HepG2 (cell line): ENCODE results near the gene NEURL1. TPM values are rescaled to one million over a fixed set of nuclear protein-coding genes. Genes with fewer than 3 reads are reported as not detected.

ENCODE experiments used
- CBFB ChIP-seq: sonication (generic); formaldehyde crosslinking; IDR thresholded peaks from 2 replicates; pipeline ENCODE4 v1.4.0; 2020; ENCODE audit warnings: missing genetic modification reagents
- CENPX ChIP-seq: sonication (generic); formaldehyde crosslinking; IDR thresholded peaks from 2 replicates; pipeline ENCODE4 v1.9.0; 2021; ENCODE audit warnings: mild to moderate bottlenecking, missing genetic modification reagents, moderate library complexity
- HNRNPLL ChIP-seq: fragments of 200-400 bp; formaldehyde crosslinking; IDR thresholded peaks from 2 replicates; pipeline ENCODE4 v1.6.1; 2017; ENCODE audit warnings: mild to moderate bottlenecking, low read depth, low read length; ENCODE audit not compliant: poor library complexity, severe bottlenecking
- MAZ ChIP-seq, 2 experiments: sonication (generic) in 1 of 2; formaldehyde crosslinking in 1 of 2; IDR thresholded peaks; 2 replicates each; pipeline versions ENCODE4 v1.5.0 to v1.6.1; 2012 to 2020; ENCODE audit warnings: low read depth in 2 of 2, mild to moderate bottlenecking in 2 of 2, borderline replicate concordance in 1 of 2, improper control_type of control experiment in 1 of 2, low read length in 1 of 2, missing genetic modification reagents in 1 of 2, moderate library complexity in 1 of 2
- MIER2 ChIP-seq: IDR thresholded peaks from 2 replicates; pipeline ENCODE4 v1.6.1; 2016; ENCODE audit warnings: missing biosample characterization, missing genetic modification reagents
- NAIF1 ChIP-seq: sonication (generic); formaldehyde crosslinking; IDR thresholded peaks from 2 replicates; pipeline ENCODE4 v1.5.0; 2020; ENCODE audit warnings: mild to moderate bottlenecking, missing genetic modification reagents, borderline replicate concordance
- NCOA2 ChIP-seq: sonication (generic); formaldehyde crosslinking; IDR thresholded peaks from 2 replicates; pipeline ENCODE4 v1.8.0; 2022; ENCODE audit warnings: inconsistent platforms
- NFIC ChIP-seq: IDR thresholded peaks from 2 replicates; pipeline ENCODE4 v1.6.1; 2012; ENCODE audit warnings: mild to moderate bottlenecking, low read length, inconsistent platforms
- PHF5A ChIP-seq: IDR thresholded peaks from one replicate; pipeline ENCODE4 v1.6.1; 2018; ENCODE audit warnings: low read depth, missing genetic modification reagents; ENCODE audit not compliant: unreplicated experiment
- PHF8 ChIP-seq: sonication (generic); formaldehyde crosslinking; IDR thresholded peaks from 2 replicates; pipeline ENCODE4 v1.5.0; 2020; ENCODE audit warnings: missing genetic modification reagents
- SIN3A ChIP-seq: IDR thresholded peaks from 2 replicates; pipeline ENCODE4 v1.6.1; 2011; ENCODE audit warnings: low read depth, mild to moderate bottlenecking, control low read depth, low read length, borderline replicate concordance
- SPEN ChIP-seq: sonication (generic); formaldehyde crosslinking; IDR thresholded peaks from 2 replicates; pipeline ENCODE4 v1.5.1; 2020; ENCODE audit warnings: low read depth, mild to moderate bottlenecking, missing genetic modification reagents
- TBP ChIP-seq: sonication (generic); formaldehyde crosslinking; IDR thresholded peaks from 2 replicates; pipeline ENCODE4 v1.5.0; 2020; ENCODE audit warnings: missing genetic modification reagents
- ZBTB20 ChIP-seq: sonication (generic); formaldehyde crosslinking; IDR thresholded peaks from 2 replicates; pipeline ENCODE4 v1.8.1; 2023; ENCODE audit warnings: missing genetic modification reagents, low read depth, mild to moderate bottlenecking, borderline replicate concordance
- ZFP36L1 ChIP-seq: sonication (generic); formaldehyde crosslinking; IDR thresholded peaks from 2 replicates; pipeline ENCODE4 v1.8.0; 2022; ENCODE audit warnings: mild to moderate bottlenecking, missing genetic modification reagents, moderate library complexity
- ZNF468 ChIP-seq: sonication (generic); formaldehyde crosslinking; IDR thresholded peaks from 2 replicates; pipeline ENCODE4 v1.8.0; 2022; ENCODE audit warnings: mild to moderate bottlenecking, moderate library complexity, missing genetic modification reagents
- ZNF496 ChIP-seq: sonication (generic); formaldehyde crosslinking; IDR thresholded peaks from 2 replicates; pipeline ENCODE4 v1.8.1; 2023; ENCODE audit warnings: mild to moderate bottlenecking, moderate library complexity, missing genetic modification reagents; ENCODE audit not compliant: insufficient replicate concordance
- ZNF713 ChIP-seq: sonication (generic); formaldehyde crosslinking; IDR thresholded peaks from 2 replicates; pipeline ENCODE4 v1.4.0; 2020; ENCODE audit warnings: mild to moderate bottlenecking, missing genetic modification reagents
- ZSCAN30 ChIP-seq: sonication (generic); formaldehyde crosslinking; IDR thresholded peaks from 2 replicates; pipeline ENCODE4 v1.5.0; 2020; ENCODE audit warnings: mild to moderate bottlenecking, missing genetic modification reagents
- polyA plus RNA-seq, 8 experiments: library from polyadenylated mRNA; depleted of rRNA in 3 of 8; stranded (reverse) in 7 of 8; unstranded in 1 of 8; fragments of >200 nt; fragmentation: Illumina TruSeq in 4 of 8; extraction: Trizol in 4 of 8; gene quantifications; 2 replicates each; pipeline versions ENCODE4 v1.2.1 to v1.2.3, GENCODE V29; 2011 to 2016; ENCODE audit warnings: low read depth in 4 of 8, missing spikeins in 1 of 8, mixed read lengths in 1 of 8; ENCODE audit not compliant: insufficient read depth in 1 of 8
- total RNA-seq, 5 experiments: library from RNA; depleted of rRNA; stranded (reverse); fragments of >200 nt; fragmentation: Illumina TruSeq; extraction: Trizol; gene quantifications; 2 replicates each; pipeline ENCODE4 v1.2.3, GENCODE V29; 2016; ENCODE audit warnings: low read depth in 1 of 5
- TF ChIP-seq, protein P1 (sequence below), 2 experiments: IDR thresholded peaks; 2 replicates each; pipeline ENCODE4 v1.6.1; 2011 to 2012; ENCODE audit warnings: low read length in 2 of 2, borderline replicate concordance in 1 of 2, low read depth in 1 of 2, mild to moderate bottlenecking in 1 of 2, moderate library complexity in 1 of 2
- TF ChIP-seq, protein P2 (sequence below): conservative IDR thresholded peaks from 2 replicates; pipeline ENCODE4 v1.6.1; 2018; ENCODE audit warnings: missing genetic modification reagents
- TF ChIP-seq, protein P3 (sequence below): sonication (generic); formaldehyde crosslinking; IDR thresholded peaks from 2 replicates; pipeline ENCODE4 v1.8.1; 2023; ENCODE audit warnings: missing genetic modification reagents, mild to moderate bottlenecking, borderline replicate concordance
- TF ChIP-seq, protein P4 (sequence below): sonication (generic); formaldehyde crosslinking; IDR thresholded peaks from 2 replicates; pipeline ENCODE4 v1.9.0; 2021; ENCODE audit warnings: missing genetic modification reagents, borderline replicate concordance

Gene NEURL1
- total and polyA plus RNA-seq, 2 of the 13 experiments (the other 11 are each of a cell fraction or from before 2014, with no cell fraction given), result not detected

DNA sequence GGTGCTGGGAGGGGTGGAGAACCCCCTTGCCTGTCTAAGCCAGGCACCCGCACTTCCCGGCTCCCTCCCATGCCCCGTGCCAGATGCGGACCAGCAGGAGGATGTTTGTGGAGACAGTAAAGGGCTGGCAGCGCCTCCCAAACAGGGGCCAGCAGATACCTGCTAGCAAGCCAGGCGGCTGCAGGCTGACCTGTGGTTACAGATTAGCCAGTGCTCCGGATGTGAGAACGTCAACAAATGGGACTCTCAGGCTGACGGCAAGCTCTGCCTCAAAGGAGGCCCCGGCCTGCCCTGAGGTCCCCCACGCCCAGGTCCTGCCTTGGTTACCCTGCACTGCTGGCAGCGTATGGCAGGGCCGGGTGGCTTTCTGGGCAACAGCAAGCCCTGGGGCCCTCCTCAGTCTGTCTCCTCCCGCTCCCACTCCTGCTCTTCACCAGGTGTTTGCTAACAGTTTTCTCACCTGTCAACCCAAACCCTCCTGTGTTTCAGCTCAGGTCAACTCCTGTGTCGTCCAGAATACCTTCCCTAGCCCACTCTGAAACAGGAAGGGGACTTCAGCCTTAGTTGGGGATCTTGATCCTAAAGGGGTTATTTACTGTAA, 85.4 kb downstream of the NEURL1 start (continued):
- peak; percentile 49; the same call in 1 of the 2 replicates for TF ChIP-seq SPEN
- TF ChIP-seq ZFP36L1 (CRISPR knock-in tag), result no peak
- peak; percentile 66; the same call in 1 of the 2 replicates for TF ChIP-seq SIN3A
- TF ChIP-seq, protein P1, sequence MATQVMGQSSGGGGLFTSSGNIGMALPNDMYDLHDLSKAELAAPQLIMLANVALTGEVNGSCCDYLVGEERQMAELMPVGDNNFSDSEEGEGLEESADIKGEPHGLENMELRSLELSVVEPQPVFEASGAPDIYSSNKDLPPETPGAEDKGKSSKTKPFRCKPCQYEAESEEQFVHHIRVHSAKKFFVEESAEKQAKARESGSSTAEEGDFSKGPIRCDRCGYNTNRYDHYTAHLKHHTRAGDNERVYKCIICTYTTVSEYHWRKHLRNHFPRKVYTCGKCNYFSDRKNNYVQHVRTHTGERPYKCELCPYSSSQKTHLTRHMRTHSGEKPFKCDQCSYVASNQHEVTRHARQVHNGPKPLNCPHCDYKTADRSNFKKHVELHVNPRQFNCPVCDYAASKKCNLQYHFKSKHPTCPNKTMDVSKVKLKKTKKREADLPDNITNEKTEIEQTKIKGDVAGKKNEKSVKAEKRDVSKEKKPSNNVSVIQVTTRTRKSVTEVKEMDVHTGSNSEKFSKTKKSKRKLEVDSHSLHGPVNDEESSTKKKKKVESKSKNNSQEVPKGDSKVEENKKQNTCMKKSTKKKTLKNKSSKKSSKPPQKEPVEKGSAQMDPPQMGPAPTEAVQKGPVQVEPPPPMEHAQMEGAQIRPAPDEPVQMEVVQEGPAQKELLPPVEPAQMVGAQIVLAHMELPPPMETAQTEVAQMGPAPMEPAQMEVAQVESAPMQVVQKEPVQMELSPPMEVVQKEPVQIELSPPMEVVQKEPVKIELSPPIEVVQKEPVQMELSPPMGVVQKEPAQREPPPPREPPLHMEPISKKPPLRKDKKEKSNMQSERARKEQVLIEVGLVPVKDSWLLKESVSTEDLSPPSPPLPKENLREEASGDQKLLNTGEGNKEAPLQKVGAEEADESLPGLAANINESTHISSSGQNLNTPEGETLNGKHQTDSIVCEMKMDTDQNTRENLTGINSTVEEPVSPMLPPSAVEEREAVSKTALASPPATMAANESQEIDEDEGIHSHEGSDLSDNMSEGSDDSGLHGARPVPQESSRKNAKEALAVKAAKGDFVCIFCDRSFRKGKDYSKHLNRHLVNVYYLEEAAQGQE (IDR thresholded peaks at IDR 0.05; ENCODE audit: borderline replicate concordance in 1 of 2, low read depth in 1 of 2, low read length in 2 of 2), result no peak
- no peak for TF ChIP-seq HNRNPLL
- TF ChIP-seq MIER2, result no peak
- no peak for TF ChIP-seq ZNF713 (CRISPR knock-in tag)
- TF ChIP-seq NCOA2 (CRISPR knock-in tag), result peak; percentile 65
- TF ChIP-seq CENPX (CRISPR knock-in tag), result no peak
- no peak for TF ChIP-seq NFIC
- 0 out of 2 replicates have a peak, but pooled peaks have one; percentile 70 for TF ChIP-seq CBFB (CRISPR knock-in tag)
- TF ChIP-seq, protein P2, sequence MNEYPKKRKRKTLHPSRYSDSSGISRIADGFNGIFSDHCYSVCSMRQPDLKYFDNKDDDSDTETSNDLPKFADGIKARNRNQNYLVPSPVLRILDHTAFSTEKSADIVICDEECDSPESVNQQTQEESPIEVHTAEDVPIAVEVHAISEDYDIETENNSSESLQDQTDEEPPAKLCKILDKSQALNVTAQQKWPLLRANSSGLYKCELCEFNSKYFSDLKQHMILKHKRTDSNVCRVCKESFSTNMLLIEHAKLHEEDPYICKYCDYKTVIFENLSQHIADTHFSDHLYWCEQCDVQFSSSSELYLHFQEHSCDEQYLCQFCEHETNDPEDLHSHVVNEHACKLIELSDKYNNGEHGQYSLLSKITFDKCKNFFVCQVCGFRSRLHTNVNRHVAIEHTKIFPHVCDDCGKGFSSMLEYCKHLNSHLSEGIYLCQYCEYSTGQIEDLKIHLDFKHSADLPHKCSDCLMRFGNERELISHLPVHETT, result no peak
- no peak for TF ChIP-seq NAIF1 (CRISPR knock-in tag)
- no peak for TF ChIP-seq MAZ (IDR thresholded peaks at IDR 0.05; ENCODE audit: borderline replicate concordance, low read depth, low read length)
- 0 out of 2 replicates have a peak, but pooled peaks have one; percentile 41 for TF ChIP-seq MAZ (CRISPR knock-in tag; IDR thresholded peaks at IDR 0.05; ENCODE audit: low read depth)
- TF ChIP-seq, protein P3, sequence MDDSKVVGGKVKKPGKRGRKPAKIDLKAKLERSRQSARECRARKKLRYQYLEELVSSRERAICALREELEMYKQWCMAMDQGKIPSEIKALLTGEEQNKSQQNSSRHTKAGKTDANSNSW, result no peak
- TF ChIP-seq PHF5A (CRISPR knock-in tag), result no peak
- TF ChIP-seq ZNF496 (CRISPR knock-in tag), result no peak
- no peak for TF ChIP-seq TBP
- no peak for TF ChIP-seq ZSCAN30 (CRISPR knock-in tag)
- TF ChIP-seq ZBTB20 (CRISPR knock-in tag), result peak; percentile 62; the same call in 1 of the 2 replicates
- TF ChIP-seq ZNF468, result no peak
- TF ChIP-seq, protein P4, sequence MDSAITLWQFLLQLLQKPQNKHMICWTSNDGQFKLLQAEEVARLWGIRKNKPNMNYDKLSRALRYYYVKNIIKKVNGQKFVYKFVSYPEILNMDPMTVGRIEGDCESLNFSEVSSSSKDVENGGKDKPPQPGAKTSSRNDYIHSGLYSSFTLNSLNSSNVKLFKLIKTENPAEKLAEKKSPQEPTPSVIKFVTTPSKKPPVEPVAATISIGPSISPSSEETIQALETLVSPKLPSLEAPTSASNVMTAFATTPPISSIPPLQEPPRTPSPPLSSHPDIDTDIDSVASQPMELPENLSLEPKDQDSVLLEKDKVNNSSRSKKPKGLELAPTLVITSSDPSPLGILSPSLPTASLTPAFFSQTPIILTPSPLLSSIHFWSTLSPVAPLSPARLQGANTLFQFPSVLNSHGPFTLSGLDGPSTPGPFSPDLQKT (CRISPR knock-in tag), result no peak
- no peak for TF ChIP-seq PHF8 (CRISPR knock-in tag)
